Body of pancreas (tissue), 4 donors: ENCODE measurements around the gene GPN3.

Source experiments
- POLR2A ChIP-seq, 3 donors: fragments of 450-650 bp; IDR thresholded peaks; one replicate each; pipeline ENCODE4 v1.6.1; 2016; ENCODE audit warnings: antibody characterized with exemption in 3 of 3, mild to moderate bottlenecking in 2 of 3
- TF ChIP-seq, protein P1 (sequence below), 7 experiments: fragments of 450-650 bp in 4 of 7; fragments of 200-600 bp in 3 of 7; sonication (generic) in 3 of 7; IDR thresholded peaks; one replicate each; pipeline ENCODE4 v1.5.1; 2016 to 2019; ENCODE audit warnings: antibody characterized with exemption in 7 of 7

DNA sequence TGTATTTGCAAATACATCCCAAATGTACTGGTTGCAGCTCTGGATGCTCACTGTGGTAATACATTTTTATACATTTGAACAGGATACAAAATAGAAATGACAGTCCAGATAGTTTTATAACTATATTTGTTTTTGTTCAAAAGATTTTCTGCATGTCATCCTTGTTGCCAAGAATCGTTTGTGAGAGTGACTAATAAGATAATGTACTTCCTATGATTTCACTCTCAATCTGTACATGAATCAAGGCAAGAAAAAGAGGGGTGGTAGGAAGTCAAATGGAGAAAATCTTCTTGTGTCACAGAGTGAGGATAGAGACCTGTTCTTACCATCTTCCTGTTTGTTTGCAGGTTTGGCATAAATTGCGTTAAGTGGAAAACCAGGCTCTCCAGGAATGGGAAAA is 31.8 kb downstream of the GPN3 start:
- TF ChIP-seq, protein P1, sequence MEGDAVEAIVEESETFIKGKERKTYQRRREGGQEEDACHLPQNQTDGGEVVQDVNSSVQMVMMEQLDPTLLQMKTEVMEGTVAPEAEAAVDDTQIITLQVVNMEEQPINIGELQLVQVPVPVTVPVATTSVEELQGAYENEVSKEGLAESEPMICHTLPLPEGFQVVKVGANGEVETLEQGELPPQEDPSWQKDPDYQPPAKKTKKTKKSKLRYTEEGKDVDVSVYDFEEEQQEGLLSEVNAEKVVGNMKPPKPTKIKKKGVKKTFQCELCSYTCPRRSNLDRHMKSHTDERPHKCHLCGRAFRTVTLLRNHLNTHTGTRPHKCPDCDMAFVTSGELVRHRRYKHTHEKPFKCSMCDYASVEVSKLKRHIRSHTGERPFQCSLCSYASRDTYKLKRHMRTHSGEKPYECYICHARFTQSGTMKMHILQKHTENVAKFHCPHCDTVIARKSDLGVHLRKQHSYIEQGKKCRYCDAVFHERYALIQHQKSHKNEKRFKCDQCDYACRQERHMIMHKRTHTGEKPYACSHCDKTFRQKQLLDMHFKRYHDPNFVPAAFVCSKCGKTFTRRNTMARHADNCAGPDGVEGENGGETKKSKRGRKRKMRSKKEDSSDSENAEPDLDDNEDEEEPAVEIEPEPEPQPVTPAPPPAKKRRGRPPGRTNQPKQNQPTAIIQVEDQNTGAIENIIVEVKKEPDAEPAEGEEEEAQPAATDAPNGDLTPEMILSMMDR (IDR thresholded peaks at IDR 0.05), result no peak
- no peak for TF ChIP-seq POLR2A (IDR thresholded peaks at IDR 0.05)
